Measurements from ENCODE around the gene DNAJB6.
"Not testable (repeated sequence)": the region's sequence is repeated elsewhere in the genome, so short reads cannot be mapped to it uniquely, and the experiment has no call there.

Gene DNAJB6

GRCh38 chr7:157331049-157331448 is 5.8 kb upstream of the DNAJB6 start:
- H3K27me3 ChIP-seq (ENCODE audit: control insufficient read depth, insufficient read depth, low read length); H3K9ac ChIP-seq (ENCODE audit: low read length); H3K9me3 ChIP-seq (ENCODE audit: control insufficient read depth, low read depth, low read length); H3K36me3 ChIP-seq (ENCODE audit: control insufficient read depth, low read depth, low read length); H3K27ac ChIP-seq (ENCODE audit: low read length); H3K4me3 ChIP-seq (ENCODE audit: low read length); H3K4me1 ChIP-seq (ENCODE audit: control insufficient read depth, low read depth, low read length): not testable (repeated sequence)

GRCh38 chr7:157335236-157335635 is 1.6 kb upstream of the DNAJB6 start:
- H3K4me3 ChIP-seq (ENCODE audit: low read length) = no peak overlapping the region

GRCh38 chr7:157335991-157336382 is 817 bp upstream of the DNAJB6 start:
- Histone ChIP-seq H3K9ac (ENCODE audit: low read length) (peak overlapping the region; percentile 72), H3K36me3 (ENCODE audit: control insufficient read depth, low read depth, low read length) (no peaks in the 10 kb centered on the region), H3K9me3 (ENCODE audit: control insufficient read depth, low read depth, low read length) (no peaks in the 10 kb centered on the region), H3K4me3 (ENCODE audit: low read length) (peak overlapping the region; percentile 66), H3K27me3 (ENCODE audit: control insufficient read depth, insufficient read depth, low read length) (no peaks in the 10 kb centered on the region), H3K4me1 (ENCODE audit: control insufficient read depth, low read depth, low read length) (peaks cover 16% of the 10 kb centered on the region), H3K27ac (ENCODE audit: low read length) (no peak overlapping the region)

More at GRCh38 chr7:157335236-157335635, 1.6 kb upstream of the DNAJB6 start:
- no peaks in the 10 kb centered on the region for H3K27me3 ChIP-seq (ENCODE audit: control insufficient read depth, insufficient read depth, low read length)
- peaks cover 11% of the 10 kb centered on the region for H3K4me1 ChIP-seq (ENCODE audit: control insufficient read depth, low read depth, low read length)
- H3K9me3 ChIP-seq (ENCODE audit: control insufficient read depth, low read depth, low read length) = no peaks in the 10 kb centered on the region
- H3K36me3 ChIP-seq (ENCODE audit: control insufficient read depth, low read depth, low read length) = no peaks in the 10 kb centered on the region
- H3K27ac ChIP-seq (ENCODE audit: low read length) = no peak overlapping the region
- no peak overlapping the region for H3K9ac ChIP-seq (ENCODE audit: low read length)

GRCh38 chr7:157337316-157338149 is 729 bp downstream of the DNAJB6 start:
- no peaks in the 10 kb centered on the region for H3K36me3 ChIP-seq (ENCODE audit: control insufficient read depth, low read depth, low read length)
- H3K27me3 ChIP-seq (ENCODE audit: control insufficient read depth, insufficient read depth, low read length) = no peaks in the 10 kb centered on the region
- H3K9me3 ChIP-seq (ENCODE audit: control insufficient read depth, low read depth, low read length) = no peaks in the 10 kb centered on the region
- peak overlapping the region; percentile 98 for H3K4me3 ChIP-seq (ENCODE audit: low read length)
- peaks cover 16% of the 10 kb centered on the region for H3K4me1 ChIP-seq (ENCODE audit: control insufficient read depth, low read depth, low read length)
- peak overlapping the region; percentile 82 for H3K9ac ChIP-seq (ENCODE audit: low read length)
- H3K27ac ChIP-seq (ENCODE audit: low read length) = no peak overlapping the region

- Histone ChIP-seq H3K27me3 (ENCODE audit: control insufficient read depth, insufficient read depth, low read length) (no peaks in the 10 kb centered on the region), H3K9ac (ENCODE audit: low read length) (no peak overlapping the region), H3K4me3 (ENCODE audit: low read length) (peak overlapping the region; percentile 14), H3K9me3 (ENCODE audit: control insufficient read depth, low read depth, low read length) (no peaks in the 10 kb centered on the region), H3K36me3 (ENCODE audit: control insufficient read depth, low read depth, low read length) (no peaks in the 10 kb centered on the region), H3K27ac (ENCODE audit: low read length) (no peak overlapping the region), H3K4me1 (ENCODE audit: control insufficient read depth, low read depth, low read length) (peaks cover 16% of the 10 kb centered on the region)
Measured at GRCh38 chr7:157339777-157340677, 3.2 kb downstream of the DNAJB6 start.

GRCh38 chr7:157347217-157347904 is 10.6 kb downstream of the DNAJB6 start:
- H3K9me3 ChIP-seq (ENCODE audit: control insufficient read depth, low read depth, low read length) = no peaks in the 10 kb centered on the region
- peaks cover 22% of the 10 kb centered on the region for H3K4me1 ChIP-seq (ENCODE audit: control insufficient read depth, low read depth, low read length)
- no peak overlapping the region for H3K4me3 ChIP-seq (ENCODE audit: low read length)
- no peak overlapping the region for H3K27ac ChIP-seq (ENCODE audit: low read length)
- no peaks in the 10 kb centered on the region for H3K27me3 ChIP-seq (ENCODE audit: control insufficient read depth, insufficient read depth, low read length)
- H3K9ac ChIP-seq (ENCODE audit: low read length) = no peak overlapping the region
- no peaks in the 10 kb centered on the region for H3K36me3 ChIP-seq (ENCODE audit: control insufficient read depth, low read depth, low read length)

- no peak overlapping the region for H3K9ac ChIP-seq (ENCODE audit: low read length)
- peaks cover 22% of the 10 kb centered on the region for H3K4me1 ChIP-seq (ENCODE audit: control insufficient read depth, low read depth, low read length)
- H3K9me3 ChIP-seq (ENCODE audit: control insufficient read depth, low read depth, low read length) = no peaks in the 10 kb centered on the region
- no peak overlapping the region for H3K27ac ChIP-seq (ENCODE audit: low read length)
- no peaks in the 10 kb centered on the region for H3K36me3 ChIP-seq (ENCODE audit: control insufficient read depth, low read depth, low read length)
- no peak overlapping the region for H3K4me3 ChIP-seq (ENCODE audit: low read length)
- H3K27me3 ChIP-seq (ENCODE audit: control insufficient read depth, insufficient read depth, low read length) = no peaks in the 10 kb centered on the region
Measured at GRCh38 chr7:157348548-157348947, 11.7 kb downstream of the DNAJB6 start.

- Histone ChIP-seq H3K36me3 (ENCODE audit: control insufficient read depth, low read depth, low read length) (peaks cover 4% of the 10 kb centered on the region), H3K9me3 (ENCODE audit: control insufficient read depth, low read depth, low read length) (no peaks in the 10 kb centered on the region), H3K27me3 (ENCODE audit: control insufficient read depth, insufficient read depth, low read length) (no peaks in the 10 kb centered on the region), H3K27ac (ENCODE audit: low read length) (no peak overlapping the region), H3K9ac (ENCODE audit: low read length) (no peak overlapping the region), H3K4me3 (ENCODE audit: low read length) (no peak overlapping the region), H3K4me1 (ENCODE audit: control insufficient read depth, low read depth, low read length) (peaks cover 26% of the 10 kb centered on the region)
Measured at GRCh38 chr7:157352516-157352915, 15.7 kb downstream of the DNAJB6 start.

- H3K36me3 ChIP-seq (ENCODE audit: control insufficient read depth, low read depth, low read length) = peaks cover 32% of the 10 kb centered on the region
- H3K27ac ChIP-seq (ENCODE audit: low read length) = no peak overlapping the region
- H3K27me3 ChIP-seq (ENCODE audit: control insufficient read depth, insufficient read depth, low read length) = no peaks in the 10 kb centered on the region
- no peaks in the 10 kb centered on the region for H3K9me3 ChIP-seq (ENCODE audit: control insufficient read depth, low read depth, low read length)
- no peak overlapping the region for H3K9ac ChIP-seq (ENCODE audit: low read length)
- H3K4me3 ChIP-seq (ENCODE audit: low read length) = no peak overlapping the region
- peaks cover 15% of the 10 kb centered on the region for H3K4me1 ChIP-seq (ENCODE audit: control insufficient read depth, low read depth, low read length)
Measured at GRCh38 chr7:157355784-157356511, 19.1 kb downstream of the DNAJB6 start.

- H3K4me1 ChIP-seq (ENCODE audit: control insufficient read depth, low read depth, low read length) = peaks cover 15% of the 10 kb centered on the region
- H3K36me3 ChIP-seq (ENCODE audit: control insufficient read depth, low read depth, low read length) = peaks cover 42% of the 10 kb centered on the region
- H3K27me3 ChIP-seq (ENCODE audit: control insufficient read depth, insufficient read depth, low read length) = no peaks in the 10 kb centered on the region
- H3K9ac ChIP-seq (ENCODE audit: low read length) = no peak overlapping the region
- no peak overlapping the region for H3K27ac ChIP-seq (ENCODE audit: low read length)
- no peaks in the 10 kb centered on the region for H3K9me3 ChIP-seq (ENCODE audit: control insufficient read depth, low read depth, low read length)
- H3K4me3 ChIP-seq (ENCODE audit: low read length) = no peak overlapping the region
Measured at GRCh38 chr7:157357129-157358040, 20.6 kb downstream of the DNAJB6 start.

All from iPS-18a (cell line).